22Rv1 (cell line): ENCODE measurements around the gene SH2B3.

Source experiments
- CTCF ChIP-seq: fragments of 450-650 bp; IDR thresholded peaks from 2 replicates; pipeline ENCODE4 v1.5.1; 2017; ENCODE audit warnings: mild to moderate bottlenecking
- ZFX ChIP-seq: fragments of 450-650 bp; IDR thresholded peaks from 2 replicates; pipeline ENCODE4 v1.6.1; 2017; ENCODE audit warnings: antibody characterized with exemption, borderline replicate concordance

DNA sequence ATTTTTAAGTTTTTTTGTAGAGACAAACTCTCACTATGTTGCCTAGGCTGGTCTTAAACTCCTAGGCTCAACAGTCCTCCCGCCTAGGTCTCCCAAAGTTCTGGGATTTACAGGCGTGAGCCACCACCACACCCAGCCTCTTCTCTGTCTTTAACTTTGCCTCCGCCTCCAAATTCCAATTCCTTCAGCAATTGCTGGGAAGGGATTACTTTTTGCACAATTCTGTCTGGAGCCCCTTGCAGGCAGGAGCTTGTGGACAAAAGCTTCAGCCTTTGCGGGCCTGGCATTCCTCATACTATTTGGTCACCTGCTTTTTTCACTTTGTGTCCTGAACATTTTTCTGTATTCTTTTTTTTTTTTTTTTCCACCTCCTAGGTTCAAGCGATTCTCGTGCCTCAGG, 26.0 kb downstream of the SH2B3 start:
- TF ChIP-seq CTCF: no peak
- no peak for TF ChIP-seq ZFX
